ENCODE results near the gene CDCP2. TPM values are rescaled to one million over a fixed set of nuclear protein-coding genes. Genes with fewer than 3 reads are reported as not detected.
A peak's percentile ranks its signal among the peaks of the same experiment; 100 is the strongest.

CDCP2 gene
- not detected for total RNA-seq (2021; ENCODE audit: unreplicated experiment)
- not detected for polyA plus RNA-seq (2012; ENCODE audit: insufficient read length)
- percentile 14 among the genes with signal in this experiment for Bru-seq, nascent RNA
- BruChase-seq, experiment 1, labeled RNA remaining after a 2-hour chase: percentile 13 among the genes with signal in this experiment
- BruChase-seq, experiment 2, labeled RNA remaining after a 6-hour chase: not detected
- long read RNA-seq: 0 reads

- in situ Hi-C loops (cut with HindIII; ENCODE audit: low pct_unique_long_range_greater_than_20kb, low sequenced_read_pairs): no loop called here
- no peak within 1 kb of the TSS for H3K4me3 ChIP-seq (ENCODE audit: low read depth in 2 of 2, low read length in 2 of 2)
- no peak for TF ChIP-seq TCF7L2 (IDR thresholded peaks at IDR 0.05; ENCODE audit: low read depth, low read length)
- no peak for TF ChIP-seq SIN3A (IDR thresholded peaks at IDR 0.05; ENCODE audit: borderline replicate concordance, insufficient read depth, low read depth, low read length)
- no peak for TF ChIP-seq POLR2AphosphoS5 (IDR thresholded peaks at IDR 0.05; ENCODE audit: low read depth, low read length)
- no peak for TF ChIP-seq CTCF (IDR thresholded peaks at IDR 0.05)
- TF ChIP-seq REST (IDR thresholded peaks at IDR 0.05; ENCODE audit: insufficient read depth in 1 of 2, low read depth in 2 of 2, low read length in 1 of 2): no peak
- intact Hi-C loops (cut with micrococcal nuclease; ENCODE audit: unreplicated experiment): no loop called here
- ChIA-PET POLR2A (no interaction called here), CTCF (no interaction called here)
- H3K27ac ChIP-seq (ENCODE audit: low read length): no peak within 1 kb of the TSS
- H3K4me1 ChIP-seq (ENCODE audit: control insufficient read depth, insufficient read depth, low read length): no peaks in the 10 kb centered on the region
- BruUV-seq (replicated peaks): no TSS peak
- no peaks in the 10 kb centered on the region for H3K9me3 ChIP-seq (ENCODE audit: control insufficient read depth, insufficient read depth, low read depth, low read length)
- DNase-seq (ENCODE audit: low read depth, low spot score) (no peak), ATAC-seq (no peak)
- no peaks in the 10 kb centered on the region for H3K27me3 ChIP-seq (ENCODE audit: control insufficient read depth, insufficient read depth, low read length)
- no peaks in the 10 kb centered on the region for H3K36me3 ChIP-seq (ENCODE audit: control insufficient read depth, insufficient read depth, low read length)
Observed at GRCh38 chr1:54152696-54153095, at the start of gene CDCP2. Gene CDCP2 (minus strand): TSS chr1:54153000. CDS start chr1:54152922, 78 bp downstream.

GRCh38 chr1:54200519-54200997 lies 47.8 kb upstream of the CDCP2 start:
- no peak for TF ChIP-seq SIN3A (IDR thresholded peaks at IDR 0.05; ENCODE audit: borderline replicate concordance, insufficient read depth, low read depth, low read length)
- no peak for TF ChIP-seq TCF7L2 (IDR thresholded peaks at IDR 0.05; ENCODE audit: low read depth, low read length)
- no peak for TF ChIP-seq CTCF (IDR thresholded peaks at IDR 0.05)
- no peak for TF ChIP-seq REST (IDR thresholded peaks at IDR 0.05; ENCODE audit: insufficient read depth in 1 of 2, low read depth in 2 of 2, low read length in 1 of 2)
- no peak for TF ChIP-seq POLR2AphosphoS5 (IDR thresholded peaks at IDR 0.05; ENCODE audit: low read depth, low read length)
- in situ Hi-C loops (cut with HindIII; ENCODE audit: low pct_unique_long_range_greater_than_20kb, low sequenced_read_pairs) (no loop called here), intact Hi-C loops (cut with micrococcal nuclease; ENCODE audit: unreplicated experiment) (no loop called here)
- no peak for DNase-seq (ENCODE audit: low read depth, low spot score)
- POLR2A ChIA-PET: no interaction called here
- peaks cover 9% of the 10 kb centered on the region for H3K4me1 ChIP-seq (ENCODE audit: control insufficient read depth, insufficient read depth, low read length)
- CTCF ChIA-PET: no interaction called here
- H3K27ac ChIP-seq (ENCODE audit: low read length): peak overlapping the region; percentile 95
- BruUV-seq (replicated peaks): TSS peak; percentile 88
- H3K27me3 ChIP-seq (ENCODE audit: control insufficient read depth, insufficient read depth, low read length): no peaks in the 10 kb centered on the region
- H3K36me3 ChIP-seq (ENCODE audit: control insufficient read depth, insufficient read depth, low read length): peaks cover 2% of the 10 kb centered on the region
- peak; percentile 6 for ATAC-seq
- H3K4me3 ChIP-seq (ENCODE audit: low read depth in 2 of 2, low read length in 2 of 2): peak overlapping the region; percentile 91 to 93
- H3K9me3 ChIP-seq (ENCODE audit: control insufficient read depth, insufficient read depth, low read depth, low read length): no peaks in the 10 kb centered on the region
